RWPE2 (cell line): ENCODE results near the gene ARHGAP10.

Experiments
- ATAC-seq: fragments of 200-7000 bp; cut with Tn5 transposase; 3 replicates; pipeline ENCODE4 v1.9.1; 2021; ENCODE audit warnings: low read depth
- DNase-seq: peaks from one replicate; pipeline ENCODE4 v3.0.0-alpha.2; 2020; ENCODE audit warnings: low spot score
- H3K27ac ChIP-seq: fragments of 450-650 bp; 2 replicates; pipeline ENCODE4 v1.5.1; 2017; ENCODE audit warnings: mild to moderate bottlenecking; ENCODE audit not compliant: poor library complexity, severe bottlenecking
- H3K27me3 ChIP-seq: fragments of 250-450 bp; sonication (Bioruptor Pico); 2 replicates; pipeline ENCODE4 v1.5.1; 2021; ENCODE audit warnings: mild to moderate bottlenecking, moderate library complexity; ENCODE audit not compliant: insufficient read depth, poor library complexity, severe bottlenecking
- H3K36me3 ChIP-seq: fragments of 250-450 bp; sonication (Bioruptor Pico); 2 replicates; pipeline ENCODE4 v1.5.1; 2020; ENCODE audit warnings: low read depth, mild to moderate bottlenecking, moderate library complexity
- H3K4me1 ChIP-seq: fragments of 250-450 bp; sonication (Bioruptor Pico); 2 replicates; pipeline ENCODE4 v1.5.1; 2021; ENCODE audit warnings: mild to moderate bottlenecking, moderate library complexity; ENCODE audit not compliant: insufficient read depth, poor library complexity, severe bottlenecking
- H3K4me3 ChIP-seq: fragments of 250-450 bp; sonication (Bioruptor Pico); 2 replicates; pipeline ENCODE4 v1.5.1; 2021; ENCODE audit warnings: mild to moderate bottlenecking, moderate library complexity; ENCODE audit not compliant: severe bottlenecking
- H3K9me3 ChIP-seq: fragments of 250-450 bp; sonication (Bioruptor Pico); 2 replicates; pipeline ENCODE4 v1.5.1; 2021; ENCODE audit warnings: mild to moderate bottlenecking, moderate library complexity; ENCODE audit not compliant: severe bottlenecking
- TF ChIP-seq, protein P1 (sequence below): fragments of 450-650 bp; IDR thresholded peaks from one replicate; pipeline ENCODE4 v1.5.1; 2017; ENCODE audit warnings: mild to moderate bottlenecking, moderate library complexity; ENCODE audit not compliant: poor library complexity, severe bottlenecking

Gene ARHGAP10

DNA sequence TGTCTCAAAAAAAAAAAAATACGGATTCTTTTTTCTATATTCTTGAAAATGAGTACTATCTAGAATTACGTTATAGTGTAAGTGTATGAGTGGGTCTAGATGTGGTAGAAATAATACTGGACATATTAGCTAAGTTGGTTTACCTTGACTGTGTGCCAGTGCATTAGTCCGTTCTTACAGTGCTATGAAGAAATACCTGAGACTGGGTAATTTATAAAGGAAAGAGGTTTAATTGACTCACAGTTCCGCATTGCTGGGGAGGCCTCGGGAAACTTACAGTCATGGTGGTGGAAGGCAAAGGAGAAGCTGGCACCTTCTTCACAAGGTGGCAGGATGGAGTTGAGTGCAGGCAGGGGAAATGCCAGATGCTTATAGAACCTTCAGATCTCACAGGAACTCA, 92.4 kb downstream of the ARHGAP10 start:
- no peak for DNase-seq
- no peak overlapping the region for H3K4me3 ChIP-seq
- H3K27ac ChIP-seq: peak overlapping the region; percentile 98
- no peaks in the 10 kb centered on the region for H3K36me3 ChIP-seq
- H3K27me3 ChIP-seq: no peaks in the 10 kb centered on the region
- H3K9me3 ChIP-seq: no peaks in the 10 kb centered on the region
- ATAC-seq: no peak
- H3K4me1 ChIP-seq: peaks cover 56% of the 10 kb centered on the region
- TF ChIP-seq, protein P1, sequence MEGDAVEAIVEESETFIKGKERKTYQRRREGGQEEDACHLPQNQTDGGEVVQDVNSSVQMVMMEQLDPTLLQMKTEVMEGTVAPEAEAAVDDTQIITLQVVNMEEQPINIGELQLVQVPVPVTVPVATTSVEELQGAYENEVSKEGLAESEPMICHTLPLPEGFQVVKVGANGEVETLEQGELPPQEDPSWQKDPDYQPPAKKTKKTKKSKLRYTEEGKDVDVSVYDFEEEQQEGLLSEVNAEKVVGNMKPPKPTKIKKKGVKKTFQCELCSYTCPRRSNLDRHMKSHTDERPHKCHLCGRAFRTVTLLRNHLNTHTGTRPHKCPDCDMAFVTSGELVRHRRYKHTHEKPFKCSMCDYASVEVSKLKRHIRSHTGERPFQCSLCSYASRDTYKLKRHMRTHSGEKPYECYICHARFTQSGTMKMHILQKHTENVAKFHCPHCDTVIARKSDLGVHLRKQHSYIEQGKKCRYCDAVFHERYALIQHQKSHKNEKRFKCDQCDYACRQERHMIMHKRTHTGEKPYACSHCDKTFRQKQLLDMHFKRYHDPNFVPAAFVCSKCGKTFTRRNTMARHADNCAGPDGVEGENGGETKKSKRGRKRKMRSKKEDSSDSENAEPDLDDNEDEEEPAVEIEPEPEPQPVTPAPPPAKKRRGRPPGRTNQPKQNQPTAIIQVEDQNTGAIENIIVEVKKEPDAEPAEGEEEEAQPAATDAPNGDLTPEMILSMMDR: no peak

GRCh38 chr4:147824884-147825283, 93.0 kb downstream of the ARHGAP10 start:
- no peak for DNase-seq
- Histone ChIP-seq H3K36me3 (no peaks in the 10 kb centered on the region), H3K4me3 (no peak overlapping the region), H3K27ac (peak overlapping the region; percentile 98), H3K9me3 (no peaks in the 10 kb centered on the region), H3K4me1 (peaks cover 61% of the 10 kb centered on the region), H3K27me3 (no peaks in the 10 kb centered on the region)
- ATAC-seq: no peak
- TF ChIP-seq, protein P1: no peak

- peak overlapping the region; percentile 98 for H3K27ac ChIP-seq
- peaks cover 68% of the 10 kb centered on the region for H3K4me1 ChIP-seq
- ATAC-seq: no peak
These were observed 93.8 kb downstream of the ARHGAP10 start for GRCh38 chr4:147825451-147826287.

GRCh38 chr4:147826288-147826646, 94.4 kb downstream of the ARHGAP10 start:
- peak overlapping the region; percentile 98 for H3K27ac ChIP-seq
- DNase-seq: no peak
- H3K36me3 ChIP-seq: no peaks in the 10 kb centered on the region
- H3K4me1 ChIP-seq: peaks cover 68% of the 10 kb centered on the region
- H3K27me3 ChIP-seq: no peaks in the 10 kb centered on the region
- TF ChIP-seq, protein P1: no peak
- H3K4me3 ChIP-seq: no peak overlapping the region
- no peaks in the 10 kb centered on the region for H3K9me3 ChIP-seq
- ATAC-seq: no peak

More at GRCh38 chr4:147825451-147826287, 93.8 kb downstream of the ARHGAP10 start:
- DNase-seq: peak; percentile 72
- TF ChIP-seq, protein P1: no peak
- H3K9me3 ChIP-seq: no peaks in the 10 kb centered on the region
- no peaks in the 10 kb centered on the region for H3K27me3 ChIP-seq
- no peaks in the 10 kb centered on the region for H3K36me3 ChIP-seq
- no peak overlapping the region for H3K4me3 ChIP-seq

DNA sequence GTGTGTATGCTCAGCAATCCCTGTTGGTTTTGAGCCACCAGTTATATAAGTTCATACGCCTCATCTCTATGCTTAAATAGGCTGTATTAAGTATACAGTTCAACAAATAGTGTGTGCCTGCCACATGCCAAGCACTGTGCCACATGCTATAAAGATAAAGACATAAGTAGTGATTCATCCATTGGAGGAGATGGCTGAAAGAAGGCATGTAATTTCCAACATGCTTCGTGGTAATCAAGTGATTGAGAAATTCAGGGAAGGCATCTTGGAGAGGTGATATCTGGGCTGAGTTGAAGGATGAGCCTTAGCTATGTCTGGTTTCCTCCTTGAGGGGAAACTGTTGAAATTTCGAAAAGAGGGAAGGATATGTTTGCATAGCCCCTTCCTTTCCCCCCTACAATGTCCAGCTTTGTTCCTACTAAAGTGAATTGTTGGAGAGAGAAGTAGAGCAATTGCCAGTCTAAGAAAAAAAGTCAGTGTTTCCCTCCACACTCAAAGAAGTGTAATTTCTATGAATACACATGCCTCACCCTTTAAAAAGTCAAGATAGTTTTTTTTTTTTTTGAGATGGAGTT, 96.5 kb downstream of the ARHGAP10 start:
- Histone ChIP-seq H3K27me3 (no peaks in the 10 kb centered on the region), H3K9me3 (no peaks in the 10 kb centered on the region), H3K36me3 (no peaks in the 10 kb centered on the region), H3K4me1 (peaks cover 62% of the 10 kb centered on the region), H3K27ac (peak overlapping the region; percentile 98), H3K4me3 (no peak overlapping the region)
- ATAC-seq (peak; percentile 13; the same call in 2 of the 3 replicates), DNase-seq (no peak)
- TF ChIP-seq, protein P1: no peak
